ENCODE data around the gene FAM168A.
A peak's percentile ranks its signal among the peaks of the same experiment; 100 is the strongest.

FAM168A gene

GRCh38 chr11:73556966-73557365 lies 40.9 kb downstream of the FAM168A start:
- no peak for DNase-seq (ENCODE audit: low read depth in 2 of 2)

- DNase-seq (ENCODE audit: low read depth in 2 of 2), result no peak
These were observed 42.3 kb downstream of the FAM168A start for GRCh38 chr11:73555615-73556014.

- no peak for DNase-seq (ENCODE audit: low read depth in 2 of 2)
These were observed 43.1 kb downstream of the FAM168A start for GRCh38 chr11:73554671-73555320.

GRCh38 chr11:73553266-73553665 lies 44.6 kb downstream of the FAM168A start:
- DNase-seq (ENCODE audit: low read depth in 2 of 2), result no peak

GRCh38 chr11:73551677-73552076 lies 46.2 kb downstream of the FAM168A start:
- no peak for DNase-seq (ENCODE audit: low read depth in 2 of 2)

- DNase-seq (ENCODE audit: low read depth in 2 of 2), result no peak
These were observed 48.5 kb downstream of the FAM168A start for GRCh38 chr11:73549376-73549775.

- DNase-seq (ENCODE audit: low read depth in 2 of 2), result no peak
These were observed 50.0 kb downstream of the FAM168A start for GRCh38 chr11:73547706-73548595.

GRCh38 chr11:73542175-73542574 lies 55.7 kb downstream of the FAM168A start:
- no peak for DNase-seq (ENCODE audit: low read depth in 2 of 2)

- DNase-seq (ENCODE audit: low read depth in 2 of 2), result no peak
These were observed 58.3 kb downstream of the FAM168A start for GRCh38 chr11:73539506-73540084.

- DNase-seq (ENCODE audit: low read depth in 2 of 2), result no peak
These were observed 59.5 kb downstream of the FAM168A start for GRCh38 chr11:73538381-73538872.

GRCh38 chr11:73537969-73538368 lies 59.9 kb downstream of the FAM168A start:
- DNase-seq (ENCODE audit: low read depth in 2 of 2), result no peak

- DNase-seq (ENCODE audit: low read depth in 2 of 2), result no peak
These were observed 61.0 kb downstream of the FAM168A start for GRCh38 chr11:73536961-73537360.

- no peak for DNase-seq (ENCODE audit: low read depth in 2 of 2)
These were observed 65.6 kb downstream of the FAM168A start for GRCh38 chr11:73532310-73532709.

GRCh38 chr11:73531386-73531785 lies 66.5 kb downstream of the FAM168A start:
- no peak for DNase-seq (ENCODE audit: low read depth in 2 of 2)

- DNase-seq (ENCODE audit: low read depth in 2 of 2), result no peak
These were observed 67.8 kb downstream of the FAM168A start for GRCh38 chr11:73530109-73530508.

GRCh38 chr11:73529204-73529530 lies 68.7 kb downstream of the FAM168A start:
- DNase-seq (ENCODE audit: low read depth in 2 of 2), result no peak

GRCh38 chr11:73528483-73529203 lies 69.3 kb downstream of the FAM168A start:
- DNase-seq (ENCODE audit: low read depth in 2 of 2), result no peak

- no peak for DNase-seq (ENCODE audit: low read depth in 2 of 2)
These were observed 69.9 kb downstream of the FAM168A start for GRCh38 chr11:73528013-73528412.

GRCh38 chr11:73525611-73526010 lies 72.3 kb downstream of the FAM168A start:
- DNase-seq (ENCODE audit: low read depth in 2 of 2), result no peak

- DNase-seq (ENCODE audit: low read depth in 2 of 2), result no peak
These were observed 73.1 kb downstream of the FAM168A start for GRCh38 chr11:73524774-73525173.

- DNase-seq (ENCODE audit: low read depth in 2 of 2), result peak; percentile 11 to 13
These were observed 76.3 kb downstream of the FAM168A start for GRCh38 chr11:73521621-73522020.

All from fibroblast of skin of left quadriceps (primary cell).